Stimulated activated CD4-positive, alpha-beta T cell treated with anti-CD3 and anti-CD28 coated beads, TNF-alpha, amount 100 ng/mL, for 24 hours (primary cell): ENCODE data around the gene PAWR.

ENCODE experiments used
- DNase-seq, 3 experiments: peaks; one replicate each; pipeline ENCODE4 v3.0.0-alpha.2; 2020; ENCODE audit warnings: low read depth in 3 of 3

Gene PAWR, protein sequence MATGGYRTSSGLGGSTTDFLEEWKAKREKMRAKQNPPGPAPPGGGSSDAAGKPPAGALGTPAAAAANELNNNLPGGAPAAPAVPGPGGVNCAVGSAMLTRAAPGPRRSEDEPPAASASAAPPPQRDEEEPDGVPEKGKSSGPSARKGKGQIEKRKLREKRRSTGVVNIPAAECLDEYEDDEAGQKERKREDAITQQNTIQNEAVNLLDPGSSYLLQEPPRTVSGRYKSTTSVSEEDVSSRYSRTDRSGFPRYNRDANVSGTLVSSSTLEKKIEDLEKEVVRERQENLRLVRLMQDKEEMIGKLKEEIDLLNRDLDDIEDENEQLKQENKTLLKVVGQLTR

DNA sequence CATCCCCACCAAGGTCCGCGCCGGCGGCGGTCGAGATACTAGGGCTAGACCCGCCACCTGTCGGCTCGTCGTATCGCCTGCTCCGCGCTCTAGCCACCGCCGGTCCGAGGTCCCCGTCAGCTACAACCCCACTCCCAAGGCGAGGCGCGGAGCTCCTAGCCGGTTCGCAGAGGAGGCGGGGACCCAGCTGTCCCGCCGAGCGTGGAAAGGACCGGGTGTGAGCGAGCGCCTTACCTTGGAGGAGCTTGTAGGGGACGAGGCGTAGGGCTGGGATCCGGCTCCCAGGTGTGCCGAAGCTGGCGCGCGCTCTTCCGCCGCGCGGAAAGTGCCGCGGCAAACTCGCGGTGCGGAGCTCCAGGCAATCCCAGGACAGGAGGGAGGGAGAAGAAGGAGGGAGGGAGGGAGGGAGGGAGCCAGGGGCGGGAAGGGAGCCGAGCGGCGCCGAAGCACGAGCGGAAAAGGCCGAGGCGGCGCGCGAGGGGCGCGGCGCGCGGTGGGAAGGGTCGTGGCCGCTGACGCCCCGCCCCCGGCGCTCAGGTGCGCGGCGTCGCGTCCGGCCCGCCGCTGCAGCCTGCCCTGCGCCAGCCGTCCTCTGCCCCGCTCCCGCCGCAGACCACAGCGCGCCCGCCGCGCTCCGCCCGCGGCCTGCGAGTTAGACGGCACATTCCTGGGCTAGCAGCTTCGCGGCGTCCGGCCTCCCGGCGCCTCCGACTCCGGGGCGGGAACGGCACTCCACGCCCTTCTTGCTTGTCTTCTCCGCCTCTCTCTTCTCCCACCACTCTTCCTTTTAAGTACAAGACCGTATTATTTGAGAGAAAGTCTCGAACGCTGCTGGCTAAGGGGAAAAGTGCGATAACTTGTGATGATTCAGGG is at the start of gene PAWR:
PAWR (minus strand) TSS at position 327 of the 873 bp plus-strand sequence. CDS start 720 bp downstream, outside the sequence.
- peak in 1 of 3 experiments; percentile 14 for DNase-seq

DNA sequence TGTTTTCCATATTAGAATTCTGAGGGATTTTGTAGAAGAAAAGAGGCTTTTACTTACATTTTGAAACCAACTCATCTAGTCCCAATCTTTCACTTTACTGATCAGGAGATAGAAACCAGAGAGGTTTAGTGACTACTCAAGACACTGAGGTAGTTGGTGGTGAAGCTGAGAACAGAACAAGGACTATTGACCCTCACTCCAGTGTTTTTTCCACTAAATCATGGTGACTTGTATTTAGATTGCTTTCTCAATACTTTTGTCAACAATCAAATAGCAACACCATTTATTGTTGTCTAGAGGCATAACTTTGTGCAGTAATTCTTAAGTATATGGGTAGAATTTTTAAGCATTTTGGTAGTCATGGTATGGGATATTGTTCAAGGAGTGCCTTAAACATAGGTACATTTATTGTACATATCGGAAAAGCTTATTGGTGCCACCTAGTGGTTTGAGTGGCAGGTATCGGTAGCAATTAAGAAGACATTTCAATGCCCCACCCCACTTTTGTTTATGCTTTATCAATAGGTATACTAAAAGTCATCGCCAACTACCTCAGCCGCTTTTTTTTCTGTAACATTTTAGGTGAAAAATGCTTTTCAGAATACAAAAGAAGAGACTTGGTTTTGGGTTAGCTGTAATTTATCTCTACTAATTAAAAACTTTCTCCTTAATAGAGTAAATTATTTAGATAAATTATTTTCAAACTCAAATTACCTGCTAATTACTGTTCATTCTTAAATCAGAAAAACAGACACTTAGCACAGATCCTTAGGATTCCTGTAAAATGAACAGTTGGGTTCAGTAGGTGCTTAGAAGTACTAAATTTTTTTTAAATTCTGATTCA is 47.3 kb upstream of the PAWR start:
- DNase-seq, result peak in 1 of 3 experiments; percentile 0

DNA sequence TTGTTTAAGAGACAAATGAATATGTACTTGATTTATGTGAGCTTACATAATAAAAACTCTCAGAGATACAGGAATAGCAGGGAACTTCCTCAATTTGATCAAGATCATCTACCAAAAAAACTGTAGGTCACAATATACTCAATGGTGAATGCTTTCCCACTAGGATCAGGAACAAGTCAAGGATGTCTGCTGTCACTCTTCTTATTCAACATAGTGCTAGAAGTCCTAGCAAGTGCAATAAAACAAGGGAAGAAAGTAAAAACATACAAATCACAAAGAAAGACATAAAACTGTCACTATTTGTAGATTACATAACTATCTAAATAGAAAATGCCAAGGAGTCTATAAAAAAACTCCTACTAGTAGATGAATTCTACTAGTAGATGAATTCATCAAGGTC is 41.9 kb upstream of the PAWR start:
- DNase-seq, result no peak

DNA sequence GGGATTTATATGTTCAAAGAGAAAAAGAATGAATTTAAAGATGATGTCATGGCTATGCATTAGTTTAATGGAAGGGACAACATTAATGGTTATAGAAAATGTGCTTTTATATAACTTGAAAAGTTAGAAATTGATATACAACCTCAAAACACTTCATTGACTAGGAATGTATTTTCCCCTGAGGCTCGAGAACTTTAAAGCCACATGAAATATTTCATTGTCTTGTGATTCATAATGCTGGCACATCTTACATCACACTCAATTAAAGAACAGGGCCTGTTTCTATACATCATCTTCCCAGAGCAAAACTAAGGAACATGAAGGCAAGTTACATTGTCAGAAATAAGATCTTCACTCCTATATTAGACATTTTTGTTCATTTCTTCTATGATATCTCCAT is 35.2 kb upstream of the PAWR start:
- DNase-seq, result no peak

DNA sequence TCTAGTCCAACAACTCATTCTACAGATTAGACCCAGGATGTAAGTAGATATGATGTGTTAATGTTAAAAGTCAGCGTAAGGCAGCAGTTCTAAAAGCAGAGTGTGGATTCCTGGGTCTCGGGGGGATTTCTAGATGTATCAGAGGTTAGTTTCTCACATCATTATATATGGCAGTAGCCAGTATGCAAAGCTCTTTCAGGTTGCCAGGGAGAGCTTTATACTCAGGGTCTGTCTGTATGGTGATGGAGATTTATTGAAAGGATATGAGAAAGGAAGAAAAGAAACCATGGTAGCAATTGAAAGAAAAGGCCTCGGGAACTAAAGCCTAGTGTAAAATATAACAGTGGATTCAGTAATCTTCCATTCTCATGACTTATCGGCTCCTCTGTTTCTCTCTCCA is 26.2 kb upstream of the PAWR start:
- no peak for DNase-seq

DNA sequence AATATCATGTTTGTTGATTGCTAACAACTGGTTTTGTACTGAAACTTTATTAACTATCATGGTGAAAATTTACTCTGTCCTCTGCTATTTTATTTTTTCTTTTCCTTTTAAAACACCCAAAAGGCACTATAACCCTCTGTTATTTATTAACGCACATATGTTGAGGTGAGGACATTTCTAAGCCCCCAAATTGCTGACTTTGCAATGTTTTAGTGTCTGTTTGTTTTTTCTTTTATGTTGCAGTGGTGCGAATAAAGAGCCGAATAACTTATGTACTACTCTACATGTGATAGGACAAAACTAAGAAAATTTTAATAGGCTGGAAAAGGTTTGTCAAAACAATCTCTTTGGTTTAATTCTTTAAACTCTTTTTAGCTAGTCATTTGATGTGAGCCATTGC is 24.5 kb upstream of the PAWR start:
- no peak for DNase-seq

DNA sequence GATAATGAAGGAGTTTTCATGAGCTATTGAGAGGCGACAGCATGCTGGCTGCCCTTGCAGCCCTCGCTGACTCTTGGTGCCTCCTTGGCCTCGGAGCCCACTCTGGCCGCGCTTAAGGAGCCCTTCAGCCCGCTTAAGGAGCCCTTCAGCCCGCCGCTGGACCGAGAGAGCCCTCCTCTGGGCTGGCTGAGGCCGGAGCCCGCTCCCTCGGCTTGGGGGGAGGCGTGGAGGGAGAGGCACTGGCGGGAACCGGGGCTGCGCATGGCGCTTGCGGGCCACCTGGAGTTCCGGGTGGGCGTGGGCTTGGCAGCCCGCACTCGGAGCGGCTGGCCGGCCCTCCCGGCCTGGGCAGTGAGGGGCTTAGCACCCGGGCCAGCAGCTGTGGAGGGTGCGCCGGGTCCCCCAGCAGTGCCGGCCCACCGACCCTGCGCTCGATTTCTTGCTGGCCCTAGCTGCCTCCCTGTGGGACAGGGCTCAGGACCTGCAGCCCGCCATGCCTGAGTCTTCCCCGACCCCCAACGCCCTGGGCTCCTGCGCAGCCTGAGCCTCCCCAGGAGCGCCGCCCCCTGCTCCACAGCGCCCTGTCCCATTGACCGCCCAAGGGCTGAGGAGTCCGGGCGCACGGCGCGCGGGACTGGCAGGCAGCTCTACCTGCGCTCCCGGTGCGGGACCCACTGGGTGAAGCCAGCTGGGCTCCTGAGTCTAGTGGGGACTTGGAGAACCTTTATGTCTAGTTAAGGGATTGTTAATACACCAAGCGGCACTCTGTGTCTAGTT is 20.1 kb upstream of the PAWR start:
- no peak for DNase-seq

DNA sequence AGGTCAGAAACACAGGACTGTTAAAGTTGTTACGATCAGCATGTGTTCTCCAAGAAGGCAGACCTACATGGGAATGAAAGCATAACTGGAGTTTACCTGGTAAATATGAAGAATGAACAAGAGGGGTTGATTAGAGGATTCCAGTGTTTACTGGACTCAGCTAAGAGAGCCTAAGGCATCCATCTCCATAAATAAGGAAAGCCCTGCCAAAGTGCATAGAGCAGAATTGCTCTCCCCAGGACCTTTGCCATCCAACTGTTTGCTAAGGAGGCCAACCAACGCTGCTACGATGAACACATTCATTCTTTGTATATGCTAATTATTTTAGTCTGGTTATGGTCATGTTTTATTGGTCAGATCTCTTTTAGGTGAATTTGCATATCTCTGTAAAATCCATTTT is 17.1 kb upstream of the PAWR start:
- DNase-seq, result no peak

DNA sequence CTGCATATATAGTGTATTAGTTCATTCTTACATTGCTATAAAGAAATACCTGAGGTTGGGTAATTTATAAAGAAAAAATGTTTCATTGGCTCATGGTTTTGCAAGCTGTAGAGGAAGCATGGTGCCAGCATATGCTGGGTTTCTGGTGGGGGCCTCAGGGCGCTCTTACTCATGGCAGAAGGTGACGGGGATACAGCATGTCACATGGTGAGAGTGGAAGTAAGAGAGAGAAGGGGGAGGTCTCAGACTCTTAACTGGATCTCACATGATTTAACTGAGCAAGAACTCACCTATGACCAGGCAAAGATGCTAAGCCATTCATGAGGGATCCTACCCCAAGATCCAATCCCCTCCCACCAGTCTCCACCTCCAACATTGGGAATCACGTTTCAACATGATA is 15.9 kb upstream of the PAWR start:
- DNase-seq, result no peak

DNA sequence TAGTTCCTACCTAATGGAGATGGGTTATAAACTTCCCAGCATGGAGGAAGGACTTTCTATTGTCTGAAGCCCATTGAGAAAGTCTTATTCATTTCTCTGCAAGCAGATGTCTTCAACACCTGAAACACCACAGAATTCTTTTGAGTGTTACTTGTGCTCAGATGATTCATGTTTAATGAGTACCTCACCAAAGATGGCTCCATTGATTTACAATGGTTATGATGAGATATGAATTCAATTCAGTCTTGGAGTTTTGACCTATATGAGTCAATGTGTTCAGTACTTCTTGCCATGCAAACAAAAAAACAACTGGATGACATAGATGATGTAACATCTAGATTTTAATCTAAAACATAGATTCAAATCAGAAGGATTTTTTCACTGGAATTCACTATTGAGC is 15.4 kb upstream of the PAWR start:
- DNase-seq, result no peak

DNA sequence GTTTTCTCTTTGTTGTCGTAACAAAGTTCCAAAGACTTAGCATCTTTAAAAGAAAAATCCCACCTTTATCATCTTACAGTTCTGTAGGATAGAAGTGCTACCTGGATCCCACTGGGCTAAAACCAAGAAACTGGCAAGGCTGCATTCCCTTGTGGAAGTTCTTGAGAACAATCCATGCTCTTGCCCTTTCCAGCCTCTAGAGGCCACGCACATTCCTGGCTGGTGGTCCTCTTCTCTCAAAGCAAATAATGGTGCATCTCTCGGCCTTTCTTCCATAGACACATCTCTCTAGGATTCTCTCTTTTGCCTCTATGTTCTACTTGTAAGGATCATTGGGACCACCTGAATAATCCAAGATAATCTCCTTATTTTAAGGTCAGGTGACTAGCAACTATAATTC is 8.2 kb upstream of the PAWR start:
- no peak for DNase-seq

DNA sequence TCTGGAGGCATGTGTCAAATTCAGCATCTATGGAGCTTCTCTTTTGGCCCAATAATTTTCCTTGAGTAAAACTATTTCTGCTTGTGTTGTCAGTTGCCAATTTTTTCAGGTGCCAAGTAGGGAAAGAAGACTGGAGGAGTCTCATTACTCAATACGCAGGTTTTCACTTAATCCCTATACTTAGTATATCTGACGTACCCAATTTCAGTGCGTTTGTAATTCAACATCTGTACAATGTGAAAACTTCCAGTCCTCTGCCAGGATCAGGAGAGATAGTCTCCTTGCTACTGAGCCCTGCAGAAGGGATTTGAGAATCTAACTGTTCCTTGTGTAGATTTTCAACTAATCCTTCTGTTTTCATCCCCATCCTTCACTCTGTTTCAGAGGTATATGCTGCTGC is 5.7 kb upstream of the PAWR start:
- no peak for DNase-seq

DNA sequence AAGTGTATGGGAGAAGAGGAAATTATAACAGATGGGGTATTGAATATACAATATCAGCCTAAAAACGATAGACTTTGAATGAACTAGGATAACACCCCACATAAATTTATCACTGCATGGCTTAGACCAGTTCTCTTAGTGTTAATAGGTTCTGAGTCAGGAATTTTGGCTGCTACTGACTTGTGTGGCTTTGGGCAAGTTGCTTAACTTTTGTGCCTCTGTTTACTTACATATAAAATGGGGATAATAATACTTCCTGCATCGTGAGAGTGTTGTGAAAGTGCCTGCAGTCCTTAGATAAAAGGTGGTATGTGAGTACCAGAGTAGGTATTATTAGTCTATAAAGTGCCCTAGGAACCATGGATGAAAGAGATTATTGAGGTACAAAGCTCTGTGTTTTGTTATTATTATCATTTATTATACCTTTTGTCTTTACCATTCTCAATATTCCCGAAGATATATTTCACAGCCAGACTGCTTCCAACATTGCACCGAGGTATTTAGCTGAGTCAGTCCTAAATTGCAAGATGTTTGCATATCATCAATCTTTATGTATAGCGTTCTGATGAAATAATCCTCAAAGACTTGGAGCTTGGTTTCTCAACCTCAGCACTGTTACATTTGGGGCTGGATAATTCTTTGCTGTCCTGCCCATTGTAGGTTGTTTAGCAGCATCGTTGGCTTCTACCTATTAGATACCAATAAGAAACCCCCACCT is 2.3 kb upstream of the PAWR start:
- DNase-seq, result no peak

DNA sequence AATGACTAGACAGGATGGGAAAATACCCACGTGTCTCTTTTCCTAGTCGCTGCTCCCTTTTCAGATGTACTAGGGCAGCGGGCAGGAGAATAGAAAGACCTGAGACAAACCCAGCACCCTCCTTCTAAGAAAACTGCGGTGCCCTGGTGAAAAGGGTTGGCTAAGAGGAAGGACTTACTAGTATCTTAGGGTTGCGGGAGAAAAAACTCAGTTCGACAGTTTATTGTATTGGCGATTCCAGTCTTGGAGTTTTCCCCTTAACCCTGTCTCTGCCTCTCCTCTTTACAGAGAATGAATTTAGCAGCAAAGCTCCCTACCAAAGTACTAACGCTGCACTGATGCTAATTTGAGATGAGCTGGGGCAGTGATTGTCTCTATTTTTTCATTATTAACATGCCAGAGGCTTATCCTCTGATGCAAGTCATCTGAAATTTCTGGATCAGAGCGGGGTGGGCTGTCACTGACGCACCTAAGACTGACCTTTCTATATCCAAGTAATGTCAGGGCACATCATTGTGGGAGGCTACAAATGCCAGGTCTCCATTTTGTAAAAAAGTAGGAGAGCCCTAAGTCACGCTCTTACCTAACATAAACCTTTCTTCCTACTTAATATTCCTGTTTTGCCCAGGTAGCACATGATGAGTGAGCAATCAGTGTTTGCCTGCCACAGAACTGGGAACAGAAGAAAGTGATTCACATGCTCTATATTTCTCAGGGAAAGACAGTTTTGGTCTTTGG is 916 bp upstream of the PAWR start:
- DNase-seq, result no peak

DNA sequence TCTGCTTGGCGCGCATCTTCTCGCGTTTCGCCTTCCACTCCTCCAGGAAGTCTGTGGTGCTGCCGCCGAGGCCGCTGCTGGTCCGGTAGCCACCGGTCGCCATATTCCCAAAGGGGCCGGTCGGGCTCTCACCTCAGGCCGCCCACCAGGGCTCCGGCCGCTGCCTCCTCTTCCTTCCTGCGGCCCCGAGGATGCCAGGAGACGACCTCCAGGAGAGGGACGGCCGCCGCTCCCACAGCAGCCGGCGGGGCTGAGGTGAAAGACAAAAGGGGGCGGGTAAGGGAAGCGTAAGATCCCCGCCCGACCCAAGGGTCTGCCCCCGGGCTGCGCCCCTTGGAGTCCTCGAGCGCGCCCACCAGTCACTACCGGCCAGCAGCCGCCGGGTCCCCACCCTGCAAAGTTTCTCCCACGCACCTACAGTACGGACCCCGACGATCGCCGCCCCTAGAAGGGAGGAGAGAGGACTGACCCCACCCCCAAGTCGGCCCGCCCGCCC is 574 bp downstream of the PAWR start:
- DNase-seq, result peak in 1 of 3 experiments; percentile 0

DNA sequence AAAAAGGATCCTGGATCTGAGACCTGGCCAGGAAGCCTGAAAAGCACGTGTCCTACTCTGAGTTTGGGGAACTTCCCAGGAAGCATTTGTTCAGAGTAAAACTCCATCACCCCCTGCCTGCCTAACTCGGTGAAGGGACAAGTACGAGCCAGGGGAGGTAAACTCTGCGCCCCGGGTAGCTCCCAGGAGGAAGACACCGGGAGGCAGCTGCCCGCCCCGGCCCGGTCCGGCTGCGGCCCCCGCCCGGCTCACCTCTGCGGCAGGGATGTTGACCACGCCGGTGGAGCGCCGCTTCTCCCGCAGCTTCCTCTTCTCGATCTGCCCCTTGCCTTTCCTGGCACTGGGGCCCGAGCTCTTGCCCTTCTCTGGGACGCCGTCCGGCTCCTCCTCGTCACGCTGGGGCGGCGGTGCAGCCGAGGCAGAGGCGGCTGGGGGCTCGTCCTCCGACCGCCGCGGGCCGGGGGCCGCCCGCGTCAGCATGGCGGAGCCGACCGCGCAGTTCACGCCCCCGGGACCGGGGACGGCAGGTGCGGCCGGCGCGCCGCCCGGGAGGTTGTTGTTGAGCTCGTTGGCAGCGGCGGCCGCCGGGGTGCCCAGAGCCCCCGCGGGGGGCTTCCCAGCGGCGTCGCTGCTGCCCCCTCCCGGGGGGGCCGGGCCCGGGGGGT is 1.2 kb downstream of the PAWR start:
- peak in 1 of 3 experiments; percentile 6 for DNase-seq

DNA sequence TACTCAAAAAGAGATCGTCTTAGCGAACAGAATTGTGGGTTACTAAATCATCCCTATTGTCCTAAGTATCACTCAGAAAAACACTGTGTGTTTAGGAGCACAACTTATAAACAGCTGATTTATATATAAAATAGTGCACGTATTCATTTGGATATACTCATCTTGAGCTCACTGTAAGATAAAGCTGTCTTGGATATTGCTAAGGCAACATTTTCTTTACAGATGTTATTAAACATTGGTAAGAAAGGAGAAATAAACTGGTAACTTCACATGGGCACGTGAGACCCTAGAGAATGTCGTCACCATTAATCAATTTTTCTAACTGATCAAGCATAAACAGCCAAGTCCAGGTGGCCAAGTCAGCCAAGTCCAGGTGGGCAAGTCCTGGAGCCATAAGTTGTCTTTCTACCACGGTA is 1.7 kb downstream of the PAWR start:
- no peak for DNase-seq

DNA sequence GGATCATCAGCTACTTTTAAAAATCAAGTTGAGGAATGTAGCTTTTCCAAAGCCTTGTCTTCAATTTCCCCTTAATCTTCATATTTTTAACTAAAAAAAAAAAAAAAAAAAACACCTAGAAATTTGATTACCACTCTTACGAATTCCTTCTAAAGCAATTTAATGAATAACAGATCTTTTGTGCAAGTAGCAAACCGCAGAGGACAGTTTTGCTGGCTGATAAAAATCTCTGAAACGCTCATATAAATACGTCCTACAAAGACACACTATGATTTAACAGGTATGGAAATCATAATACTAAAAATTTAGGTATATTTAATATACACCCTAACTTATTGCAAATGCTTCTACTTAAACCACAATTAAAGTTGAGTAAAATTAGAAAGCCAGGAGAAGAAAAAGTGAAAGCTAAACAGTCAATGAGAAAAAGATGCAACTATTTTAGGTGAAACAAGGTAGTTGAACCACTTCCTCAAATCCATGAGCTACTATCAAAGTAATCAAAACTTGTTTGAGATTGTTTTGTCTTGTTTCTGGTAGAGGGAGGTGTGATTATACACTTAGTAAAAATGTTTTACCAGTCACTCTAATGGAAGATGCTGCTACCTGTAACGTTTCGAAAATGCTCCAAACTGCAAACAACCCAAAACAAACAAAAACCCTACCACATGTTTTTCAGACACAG is 2.2 kb downstream of the PAWR start:
- DNase-seq, result no peak
